ENCODE measurements around the gene C5orf58.

DNA sequence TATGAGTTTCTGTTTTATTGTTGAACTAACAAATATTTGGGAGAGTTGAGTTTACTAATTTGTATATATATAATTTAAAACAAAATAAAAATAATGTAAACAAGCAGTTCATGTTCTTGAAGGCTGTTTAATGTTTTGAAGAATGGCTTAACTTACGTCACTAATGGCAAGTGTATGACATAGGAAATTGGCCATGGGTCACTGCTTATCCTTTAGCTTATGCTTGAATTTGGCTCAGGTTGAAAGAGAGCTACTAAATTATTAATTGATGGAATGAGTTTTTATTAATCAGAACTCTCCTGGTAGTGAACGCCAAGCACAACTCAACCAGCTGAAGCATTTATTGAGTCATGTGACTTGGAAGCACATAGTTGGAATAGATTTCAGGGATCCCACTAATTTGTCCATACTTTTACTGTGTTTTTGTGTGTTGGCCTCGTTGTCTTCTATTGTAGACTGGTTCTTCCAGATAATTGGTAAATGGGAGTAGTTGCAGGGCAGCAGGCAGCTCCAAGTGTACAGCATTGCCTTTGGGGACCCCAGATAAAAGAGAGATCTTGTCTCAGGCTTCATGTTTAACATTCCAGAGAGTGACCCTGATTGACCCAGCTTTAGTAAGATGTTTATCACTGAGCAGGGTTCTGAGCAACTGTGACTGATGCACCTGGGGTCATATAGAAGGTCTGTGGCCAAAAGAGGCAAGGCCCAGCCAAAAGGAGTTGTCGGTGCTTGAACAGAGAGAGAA is 13.5 kb downstream of the C5orf58 start:
- TF ChIP-seq, protein P1, sequence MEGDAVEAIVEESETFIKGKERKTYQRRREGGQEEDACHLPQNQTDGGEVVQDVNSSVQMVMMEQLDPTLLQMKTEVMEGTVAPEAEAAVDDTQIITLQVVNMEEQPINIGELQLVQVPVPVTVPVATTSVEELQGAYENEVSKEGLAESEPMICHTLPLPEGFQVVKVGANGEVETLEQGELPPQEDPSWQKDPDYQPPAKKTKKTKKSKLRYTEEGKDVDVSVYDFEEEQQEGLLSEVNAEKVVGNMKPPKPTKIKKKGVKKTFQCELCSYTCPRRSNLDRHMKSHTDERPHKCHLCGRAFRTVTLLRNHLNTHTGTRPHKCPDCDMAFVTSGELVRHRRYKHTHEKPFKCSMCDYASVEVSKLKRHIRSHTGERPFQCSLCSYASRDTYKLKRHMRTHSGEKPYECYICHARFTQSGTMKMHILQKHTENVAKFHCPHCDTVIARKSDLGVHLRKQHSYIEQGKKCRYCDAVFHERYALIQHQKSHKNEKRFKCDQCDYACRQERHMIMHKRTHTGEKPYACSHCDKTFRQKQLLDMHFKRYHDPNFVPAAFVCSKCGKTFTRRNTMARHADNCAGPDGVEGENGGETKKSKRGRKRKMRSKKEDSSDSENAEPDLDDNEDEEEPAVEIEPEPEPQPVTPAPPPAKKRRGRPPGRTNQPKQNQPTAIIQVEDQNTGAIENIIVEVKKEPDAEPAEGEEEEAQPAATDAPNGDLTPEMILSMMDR (IDR thresholded peaks at IDR 0.05; ENCODE audit: borderline replicate concordance, extremely low read depth, low read length, poor library complexity, severe bottlenecking) = no peak
- TF ChIP-seq EZH2 (IDR thresholded peaks at IDR 0.05; ENCODE audit: borderline replicate concordance, low read depth, low read length, severe bottlenecking) = no peak
